ENCODE data around the gene DPP8. TPM values are rescaled to one million over a fixed set of nuclear protein-coding genes. Genes with fewer than 3 reads are reported as not detected.

DPP8 gene
- total RNA-seq, 1 donor from 2014 or later, result 30.8 TPM

DNA sequence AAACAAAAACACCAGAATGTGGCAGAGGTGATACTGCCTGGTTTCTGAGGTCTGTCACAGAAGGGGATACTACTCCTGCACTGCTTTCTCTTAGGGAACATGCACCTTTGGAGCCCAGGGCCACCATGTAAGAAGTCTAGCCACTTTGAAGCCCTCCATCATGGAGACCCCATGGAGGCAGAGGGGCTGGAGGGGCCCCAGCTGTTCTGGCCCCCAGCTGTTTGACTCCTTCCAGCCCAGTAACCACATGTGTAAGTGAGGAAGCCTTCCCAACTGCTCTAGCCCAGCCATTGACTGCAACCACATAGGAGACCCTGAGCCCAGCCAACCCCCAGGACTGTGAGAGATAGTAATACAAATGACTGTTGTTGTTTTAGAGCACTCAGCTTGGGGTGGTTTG, 85.8 kb downstream of the DPP8 start:
- no peak for DNase-seq (ENCODE audit: low read depth)
- no peaks in the 10 kb centered on the region for H3K36me3 ChIP-seq (ENCODE audit: control insufficient read depth, insufficient read depth, low read length)
- H3K4me3 ChIP-seq (ENCODE audit: low read depth, low read length), result no peak overlapping the region
- H3K27me3 ChIP-seq (ENCODE audit: control insufficient read depth, insufficient read depth, low read length), result no peaks in the 10 kb centered on the region
- TF ChIP-seq, protein P1, sequence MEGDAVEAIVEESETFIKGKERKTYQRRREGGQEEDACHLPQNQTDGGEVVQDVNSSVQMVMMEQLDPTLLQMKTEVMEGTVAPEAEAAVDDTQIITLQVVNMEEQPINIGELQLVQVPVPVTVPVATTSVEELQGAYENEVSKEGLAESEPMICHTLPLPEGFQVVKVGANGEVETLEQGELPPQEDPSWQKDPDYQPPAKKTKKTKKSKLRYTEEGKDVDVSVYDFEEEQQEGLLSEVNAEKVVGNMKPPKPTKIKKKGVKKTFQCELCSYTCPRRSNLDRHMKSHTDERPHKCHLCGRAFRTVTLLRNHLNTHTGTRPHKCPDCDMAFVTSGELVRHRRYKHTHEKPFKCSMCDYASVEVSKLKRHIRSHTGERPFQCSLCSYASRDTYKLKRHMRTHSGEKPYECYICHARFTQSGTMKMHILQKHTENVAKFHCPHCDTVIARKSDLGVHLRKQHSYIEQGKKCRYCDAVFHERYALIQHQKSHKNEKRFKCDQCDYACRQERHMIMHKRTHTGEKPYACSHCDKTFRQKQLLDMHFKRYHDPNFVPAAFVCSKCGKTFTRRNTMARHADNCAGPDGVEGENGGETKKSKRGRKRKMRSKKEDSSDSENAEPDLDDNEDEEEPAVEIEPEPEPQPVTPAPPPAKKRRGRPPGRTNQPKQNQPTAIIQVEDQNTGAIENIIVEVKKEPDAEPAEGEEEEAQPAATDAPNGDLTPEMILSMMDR (IDR thresholded peaks at IDR 0.05; ENCODE audit: insufficient read depth, low read length, poor library complexity, severe bottlenecking), result no peak

DNA sequence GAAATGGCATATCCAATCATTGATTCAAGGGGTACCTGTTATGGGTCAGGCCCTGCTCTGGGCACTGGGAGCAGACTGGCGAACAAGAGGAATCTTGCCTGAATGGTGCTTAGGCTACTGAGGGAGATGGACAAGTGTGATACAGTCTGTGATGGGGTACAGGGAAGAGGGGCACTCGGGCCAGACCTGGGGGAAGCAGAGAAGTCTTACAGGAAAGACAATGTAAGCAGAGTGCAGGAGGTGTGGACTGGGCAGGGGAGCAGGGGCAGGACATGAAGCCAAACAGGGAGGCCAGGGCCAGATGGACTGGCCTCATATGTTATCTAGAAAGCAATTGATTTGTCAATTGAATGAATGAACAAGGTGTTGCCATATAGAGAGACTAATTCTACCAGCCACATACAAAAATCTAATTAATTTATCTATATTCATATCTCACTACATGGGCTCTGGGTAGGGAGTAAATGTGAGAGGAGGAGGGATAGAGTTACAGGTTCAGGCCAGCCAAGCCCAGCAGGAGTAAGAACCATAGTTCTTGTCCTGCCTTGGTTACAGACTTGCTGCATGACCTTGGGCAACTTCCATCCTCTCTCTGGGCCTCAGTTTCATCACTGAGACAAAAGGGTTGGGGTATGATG, 91.2 kb downstream of the DPP8 start:
- H3K36me3 ChIP-seq (ENCODE audit: control insufficient read depth, insufficient read depth, low read length), result no peaks in the 10 kb centered on the region
- no peak overlapping the region for H3K4me3 ChIP-seq (ENCODE audit: low read depth, low read length)
- DNase-seq (ENCODE audit: low read depth), result no peak
- TF ChIP-seq, protein P1 (IDR thresholded peaks at IDR 0.05; ENCODE audit: insufficient read depth, low read length, poor library complexity, severe bottlenecking), result no peak
- H3K27me3 ChIP-seq (ENCODE audit: control insufficient read depth, insufficient read depth, low read length), result no peaks in the 10 kb centered on the region

DNA sequence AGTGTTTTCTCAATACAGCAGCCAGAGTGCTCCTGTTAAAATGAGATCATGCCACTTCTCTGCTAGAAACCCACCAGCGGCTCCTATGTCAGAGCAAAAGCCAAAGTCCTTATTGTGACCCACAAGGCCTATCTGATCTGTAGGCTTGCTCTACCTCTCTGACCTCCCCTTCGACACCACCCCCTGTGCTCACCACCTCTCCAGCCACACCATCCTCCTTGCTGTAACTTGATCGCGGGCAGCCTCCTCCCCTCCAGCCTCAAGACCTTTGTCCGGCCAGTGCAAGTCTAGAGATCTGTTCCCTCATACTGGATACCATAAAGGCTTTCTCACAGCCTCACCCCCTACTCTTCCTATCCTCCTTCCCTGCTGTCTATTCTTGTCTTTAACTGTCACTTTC, 92.8 kb downstream of the DPP8 start:
- no peak for DNase-seq (ENCODE audit: low read depth)
- Histone ChIP-seq H3K4me3 (ENCODE audit: low read depth, low read length) (no peak overlapping the region), H3K27me3 (ENCODE audit: control insufficient read depth, insufficient read depth, low read length) (no peaks in the 10 kb centered on the region), H3K36me3 (ENCODE audit: control insufficient read depth, insufficient read depth, low read length) (peaks cover under 1% of the 10 kb centered on the region)
- TF ChIP-seq, protein P1 (IDR thresholded peaks at IDR 0.05; ENCODE audit: insufficient read depth, low read length, poor library complexity, severe bottlenecking), result no peak

DNA sequence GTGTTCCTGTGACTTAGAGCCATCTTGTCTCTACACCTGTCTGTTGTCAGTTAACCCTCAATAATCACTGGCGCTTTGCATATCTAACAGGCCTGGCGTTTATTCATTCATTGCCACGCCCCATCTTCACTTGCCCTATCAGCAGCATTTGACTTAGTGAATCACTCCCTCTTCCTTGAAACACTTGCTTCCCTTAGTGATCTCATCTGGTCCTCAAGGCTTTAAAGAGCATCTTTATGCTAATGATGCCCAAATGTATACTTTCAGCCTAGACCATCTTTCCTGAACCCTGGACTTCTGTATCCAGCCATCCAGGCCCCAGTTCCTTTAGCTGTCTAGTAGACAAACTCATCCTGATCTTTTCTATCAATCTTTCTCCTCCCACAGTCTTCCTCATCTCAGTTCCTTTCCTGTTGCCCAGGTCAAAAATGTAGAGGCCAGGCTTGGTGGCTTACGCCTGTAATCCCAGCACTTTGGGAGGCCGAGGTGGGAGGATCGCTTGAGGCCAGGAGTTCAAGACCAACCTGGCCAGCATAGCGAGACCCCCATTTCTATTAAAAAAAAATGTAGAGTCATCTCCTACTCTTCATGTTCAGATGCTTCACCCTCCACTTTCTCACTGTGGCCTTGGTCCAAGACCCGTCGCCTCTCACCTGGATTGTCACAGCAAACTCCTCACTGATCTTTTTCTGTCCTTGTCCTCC, 93.4 kb downstream of the DPP8 start:
- DNase-seq (ENCODE audit: low read depth), result no peak
- H3K4me3 ChIP-seq (ENCODE audit: low read depth, low read length), result no peak overlapping the region
- H3K27me3 ChIP-seq (ENCODE audit: control insufficient read depth, insufficient read depth, low read length), result no peaks in the 10 kb centered on the region
- TF ChIP-seq, protein P1 (IDR thresholded peaks at IDR 0.05; ENCODE audit: insufficient read depth, low read length, poor library complexity, severe bottlenecking), result no peak
- H3K36me3 ChIP-seq (ENCODE audit: control insufficient read depth, insufficient read depth, low read length), result peaks cover 1% of the 10 kb centered on the region

DNA sequence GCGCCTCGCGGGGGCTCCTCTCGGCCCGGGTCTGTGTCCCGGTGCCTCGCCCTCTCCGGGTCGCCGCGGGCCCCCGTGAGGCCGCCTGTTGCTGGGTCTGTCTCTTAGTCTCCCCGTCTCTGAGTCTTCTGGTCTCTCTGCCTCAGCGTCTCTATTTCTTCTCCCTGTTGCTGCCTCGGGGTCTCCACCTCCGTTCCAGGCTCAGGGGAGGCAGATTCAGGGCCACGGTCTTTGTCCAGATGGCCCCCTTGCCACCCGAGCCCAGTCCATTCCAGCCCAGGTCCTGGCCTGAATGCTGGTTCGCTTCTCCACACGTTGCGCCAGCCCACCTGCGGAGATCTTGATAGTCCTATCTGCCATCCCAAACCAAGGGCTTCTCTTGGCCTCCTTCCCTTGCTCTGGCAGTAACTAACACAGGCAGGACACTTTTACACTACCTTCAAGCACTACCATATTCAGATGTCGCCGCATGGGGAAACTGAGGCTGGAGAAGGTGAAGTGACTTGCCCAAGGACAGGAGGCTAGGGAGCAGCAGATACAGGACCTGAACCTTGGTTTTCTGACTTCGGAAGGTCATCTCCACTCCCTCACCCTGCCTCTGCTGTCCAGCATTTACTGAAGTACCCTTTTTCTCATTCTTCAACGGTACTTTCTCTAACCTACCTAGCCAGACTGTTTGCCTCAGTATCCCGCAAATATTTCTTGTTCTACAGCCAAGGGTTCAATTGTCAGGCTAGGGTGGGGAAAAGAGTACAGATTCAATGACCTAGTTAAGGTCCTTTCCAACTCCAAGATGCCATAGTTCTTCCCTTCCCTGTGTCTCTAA, 94.1 kb downstream of the DPP8 start:
- Histone ChIP-seq H3K4me3 (ENCODE audit: low read depth, low read length) (peak overlapping the region; percentile 22), H3K36me3 (ENCODE audit: control insufficient read depth, insufficient read depth, low read length) (peaks cover 1% of the 10 kb centered on the region), H3K27me3 (ENCODE audit: control insufficient read depth, insufficient read depth, low read length) (no peaks in the 10 kb centered on the region)
- TF ChIP-seq, protein P1 (IDR thresholded peaks at IDR 0.05; ENCODE audit: insufficient read depth, low read length, poor library complexity, severe bottlenecking), result no peak
- DNase-seq (ENCODE audit: low read depth), result no peak

All from kidney epithelial cell (primary cell).